Chondrocyte (in vitro differentiated cells): ENCODE data around the gene KRTAP5-4. TPM values are rescaled to one million over a fixed set of nuclear protein-coding genes. Genes with fewer than 3 reads are reported as not detected.
"Not testable (repeated sequence)": the region's sequence is repeated elsewhere in the genome, so short reads cannot be mapped to it uniquely, and the experiment has no call there.

Experiments
- DNase-seq: peaks from one replicate; pipeline ENCODE4 v3.0.0; 2021; ENCODE audit warnings: mixed read lengths, low spot score
- H3K27ac Mint-ChIP-seq: one replicate; pipeline ENCODE4 v1.8.0; 2021; ENCODE audit warnings: mild to moderate bottlenecking, moderate library complexity, mixed read lengths; ENCODE audit not compliant: unreplicated experiment
- H3K27me3 Mint-ChIP-seq: 2 replicates; pipeline ENCODE4 v1.8.0; 2021; ENCODE audit warnings: low read depth, mixed read lengths
- H3K36me3 Mint-ChIP-seq: 2 replicates; pipeline ENCODE4 v1.8.0; 2021; ENCODE audit warnings: low read depth, mixed read lengths
- H3K4me1 Mint-ChIP-seq: 2 replicates; pipeline ENCODE4 v1.8.0; 2021; ENCODE audit warnings: low read depth, mild to moderate bottlenecking, mixed read lengths
- H3K4me3 Mint-ChIP-seq: one replicate; pipeline ENCODE4 v1.8.0; 2021; ENCODE audit warnings: mild to moderate bottlenecking, moderate library complexity, mixed read lengths; ENCODE audit not compliant: unreplicated experiment
- H3K9me3 Mint-ChIP-seq: 2 replicates; pipeline ENCODE4 v1.8.0; 2021; ENCODE audit warnings: low read depth, mixed read lengths
- CTCF ChIP-seq: fragments of 200-600 bp; sonication (generic); IDR thresholded peaks from 2 replicates; pipeline ENCODE4 v1.5.0; 2021; ENCODE audit warnings: antibody characterized with exemption, mild to moderate bottlenecking, moderate library complexity
- total RNA-seq: library from RNA; stranded (reverse); gene quantifications from 3 replicates; pipeline ENCODE4 v1.2.1, GENCODE V29; 2021

Gene KRTAP5-4
- total RNA-seq, 1 donor from 2014 or later = not detected

GRCh38 chr11:1668911-1669473, 47.1 kb upstream of the KRTAP5-4 start:
- Mint-ChIP-seq H3K27ac (no peak overlapping the region), H3K4me3 (no peak overlapping the region)

GRCh38 chr11:1667906-1668305, 46.0 kb upstream of the KRTAP5-4 start:
- H3K4me3 Mint-ChIP-seq = no peak overlapping the region

More at GRCh38 chr11:1668911-1669473, 47.1 kb upstream of the KRTAP5-4 start:
- Mint-ChIP-seq H3K4me1 (peaks cover 4% of the 10 kb centered on the region), H3K9me3 (no peaks in the 10 kb centered on the region), H3K27me3 (peaks cover 51% of the 10 kb centered on the region), H3K36me3 (no peaks in the 10 kb centered on the region)
- TF ChIP-seq CTCF = no peak
- DNase-seq = no peak

DNA sequence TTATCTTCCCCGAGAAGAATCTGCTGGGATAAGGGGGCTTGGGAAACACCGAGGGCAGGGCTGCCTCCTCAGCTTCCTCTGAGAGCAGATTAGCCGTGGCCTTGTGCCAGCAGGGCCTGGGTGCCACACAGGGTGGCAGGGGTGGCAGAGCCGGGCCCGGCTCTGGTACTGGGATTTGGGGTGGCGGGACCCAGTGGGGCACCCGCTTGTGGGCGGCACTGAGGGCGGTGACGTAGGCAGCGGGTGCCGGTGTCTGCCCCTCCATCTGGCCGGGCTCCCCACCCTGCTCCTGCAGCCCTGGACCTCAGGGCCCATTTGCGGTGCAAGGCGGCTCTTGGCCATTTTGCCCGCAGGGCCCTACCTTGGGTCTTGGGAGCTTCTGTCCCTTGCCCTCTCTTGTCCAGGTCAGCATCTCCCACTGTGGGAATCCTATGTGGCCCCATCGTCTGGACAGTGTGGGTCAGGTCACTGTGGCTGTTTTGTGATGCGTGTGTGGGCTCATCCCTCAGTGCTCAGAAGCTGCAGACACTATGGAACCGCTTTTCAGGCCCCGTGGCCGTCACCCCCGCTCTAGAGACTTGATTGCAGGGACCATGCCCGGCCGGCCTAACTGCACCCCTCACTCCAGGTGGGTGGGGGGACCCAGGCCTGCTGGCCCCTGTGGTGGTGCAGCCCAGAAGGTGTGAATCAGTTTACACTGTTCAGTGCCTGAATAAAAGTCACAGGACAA, 45.3 kb upstream of the KRTAP5-4 start:
- H3K27me3 Mint-ChIP-seq = peaks cover 40% of the 10 kb centered on the region
- peaks cover 4% of the 10 kb centered on the region for H3K4me1 Mint-ChIP-seq
- peak; percentile 56 for DNase-seq
- H3K36me3 Mint-ChIP-seq = no peaks in the 10 kb centered on the region
- H3K27ac Mint-ChIP-seq = no peak overlapping the region
- no peak for TF ChIP-seq CTCF
- no peak overlapping the region for H3K4me3 Mint-ChIP-seq
- no peaks in the 10 kb centered on the region for H3K9me3 Mint-ChIP-seq

More at GRCh38 chr11:1667906-1668305, 46.0 kb upstream of the KRTAP5-4 start:
- Mint-ChIP-seq H3K27ac (no peak overlapping the region), H3K27me3 (peaks cover 42% of the 10 kb centered on the region), H3K36me3 (no peaks in the 10 kb centered on the region), H3K9me3 (no peaks in the 10 kb centered on the region), H3K4me1 (peaks cover 4% of the 10 kb centered on the region)
- DNase-seq = no peak
- no peak for TF ChIP-seq CTCF

GRCh38 chr11:1665313-1665712, 43.4 kb upstream of the KRTAP5-4 start:
- no peak for TF ChIP-seq CTCF
- H3K9me3 Mint-ChIP-seq = no peaks in the 10 kb centered on the region
- H3K27ac Mint-ChIP-seq = no peak overlapping the region
- H3K27me3 Mint-ChIP-seq = peaks cover 35% of the 10 kb centered on the region
- H3K4me3 Mint-ChIP-seq = no peak overlapping the region
- H3K36me3 Mint-ChIP-seq = no peaks in the 10 kb centered on the region
- peak; percentile 34 for DNase-seq
- H3K4me1 Mint-ChIP-seq = peaks cover 4% of the 10 kb centered on the region

DNA sequence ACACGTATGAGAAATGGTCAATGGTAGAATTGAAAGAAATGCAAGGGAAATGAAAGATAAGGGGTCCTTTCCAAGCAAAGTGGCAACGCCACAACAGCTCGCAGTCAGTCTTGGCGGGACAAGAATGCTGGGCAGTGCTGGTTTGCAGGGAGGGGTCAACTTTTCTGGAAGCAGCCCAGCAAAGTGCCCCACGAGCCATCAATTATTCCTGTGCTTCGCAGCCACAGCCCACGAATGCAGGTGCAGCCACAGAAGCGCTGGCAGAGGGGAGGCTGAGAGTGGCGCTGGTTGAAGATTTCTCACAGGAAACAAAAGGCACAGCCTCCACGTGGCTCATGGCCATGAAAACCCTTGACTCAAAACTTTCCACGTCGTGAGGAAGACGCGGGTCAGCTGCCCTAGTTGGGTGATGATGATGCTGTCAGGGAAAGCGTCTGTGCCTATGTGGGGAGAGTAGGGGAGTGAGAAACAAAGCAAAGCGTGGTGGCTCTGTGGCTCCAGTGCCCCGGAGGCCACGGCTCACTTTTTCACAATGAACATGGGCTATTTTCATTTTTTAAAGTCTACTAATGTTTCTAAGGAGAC, 40.9 kb upstream of the KRTAP5-4 start:
- H3K27ac Mint-ChIP-seq, H3K9me3 Mint-ChIP-seq, H3K4me1 Mint-ChIP-seq, DNase-seq, H3K4me3 Mint-ChIP-seq, H3K36me3 Mint-ChIP-seq: not testable (repeated sequence)
- H3K27me3 Mint-ChIP-seq = peaks cover 29% of the 10 kb centered on the region

- Mint-ChIP-seq H3K27ac (peak overlapping the region; percentile 49), H3K27me3 (peaks cover 27% of the 10 kb centered on the region)
- H3K36me3 Mint-ChIP-seq, H3K4me1 Mint-ChIP-seq, H3K9me3 Mint-ChIP-seq, H3K4me3 Mint-ChIP-seq: not testable (repeated sequence)
- peak; percentile 27 for DNase-seq
Observed at GRCh38 chr11:1661454-1662269, 39.7 kb upstream of the KRTAP5-4 start.
